K562 (cell line): ENCODE measurements around the gene KIT. TPM values are rescaled to one million over a fixed set of nuclear protein-coding genes. Genes with fewer than 3 reads are reported as not detected.

Source experiments
- BACH1 ChIP-seq: fragments of 200-800 bp; sonication (Bioruptor generic); IDR thresholded peaks from 2 replicates; pipeline ENCODE4 v1.6.1; 2016; ENCODE audit warnings: missing genetic modification characterization, missing compliant biosample characterization
- C11orf30 ChIP-seq: fragments of 450-650 bp; IDR thresholded peaks from 2 replicates; pipeline ENCODE4 v1.6.1; 2016; ENCODE audit warnings: low read depth, mild to moderate bottlenecking
- FOXK2 ChIP-seq, 2 experiments: fragments of 450-650 bp; IDR thresholded peaks in 1 of 2; conservative IDR thresholded peaks in 1 of 2; 2 replicates each; pipeline ENCODE4 v1.6.1; 2016; ENCODE audit warnings: low read depth in 2 of 2, mild to moderate bottlenecking in 1 of 2
- PHF20 ChIP-seq: fragments of 450-650 bp; IDR thresholded peaks from 2 replicates; pipeline ENCODE4 v1.6.1; 2018; ENCODE audit not compliant: partially characterized antibody
- RB1 ChIP-seq: fragments of 450-650 bp; IDR thresholded peaks from 2 replicates; pipeline ENCODE4 v1.6.1; 2017; ENCODE audit warnings: low read depth, mild to moderate bottlenecking
- RBM14 ChIP-seq: fragments of 200-400 bp; formaldehyde crosslinking; IDR thresholded peaks from 2 replicates; pipeline ENCODE4 v1.6.1; 2018; ENCODE audit warnings: low read depth, mild to moderate bottlenecking, low read length, moderate library complexity, borderline replicate concordance; ENCODE audit not compliant: insufficient read depth
- ZNF197 ChIP-seq: fragments of 200-800 bp; sonication (Bioruptor generic); IDR thresholded peaks from 2 replicates; pipeline ENCODE4 v1.6.1; 2016; ENCODE audit warnings: low read depth, missing genetic modification characterization, missing compliant biosample characterization
- ZNF778 ChIP-seq: fragments of 450-650 bp; formaldehyde crosslinking; IDR thresholded peaks from 2 replicates; pipeline ENCODE4 v1.4.0; 2020; ENCODE audit warnings: mild to moderate bottlenecking, moderate library complexity
- polyA plus RNA-seq, 8 experiments: library from polyadenylated mRNA; depleted of rRNA in 4 of 8; stranded (reverse) in 5 of 8; unstranded in 3 of 8; fragments of >200 nt; fragmentation: Nextera tagmentation in 2 of 8; fragmentation: Illumina TruSeq in 1 of 8; extraction: Ambion mirVana in 2 of 8; extraction: Trizol in 1 of 8; gene quantifications; 2 replicates each; pipeline versions ENCODE4 v1.2.1 to v1.2.3, GENCODE V29; 2011 to 2014; ENCODE audit warnings: inconsistent platforms in 1 of 8, missing spikeins in 1 of 8
- total RNA-seq, 7 experiments: library from RNA; depleted of rRNA in 6 of 7; stranded (reverse); fragments of >200 nt in 6 of 7; fragmentation: Illumina TruSeq in 2 of 7; extraction: Trizol in 2 of 7; gene quantifications; 2 replicates each; pipeline versions ENCODE4 v1.2.1 to v1.2.3, GENCODE V29; 2011 to 2021; ENCODE audit warnings: low replicate concordance in 1 of 7
- TF ChIP-seq, protein P1 (sequence below): fragments of 250-450 bp; sonication (Bioruptor Pico); IDR thresholded peaks from 2 replicates; pipeline ENCODE4 v1.4.0; 2020
- TF ChIP-seq, protein P2 (sequence below): fragments of 250-450 bp; sonication (Bioruptor Pico); IDR thresholded peaks from 2 replicates; pipeline ENCODE4 v1.8.0; 2022; ENCODE audit warnings: inconsistent platforms

Gene KIT
- total and polyA plus RNA-seq, 9 of the 15 experiments (the other 6 are each of a cell fraction or from before 2014, with no cell fraction given), result 0.27 to 5.6 (median 0.57) TPM

DNA sequence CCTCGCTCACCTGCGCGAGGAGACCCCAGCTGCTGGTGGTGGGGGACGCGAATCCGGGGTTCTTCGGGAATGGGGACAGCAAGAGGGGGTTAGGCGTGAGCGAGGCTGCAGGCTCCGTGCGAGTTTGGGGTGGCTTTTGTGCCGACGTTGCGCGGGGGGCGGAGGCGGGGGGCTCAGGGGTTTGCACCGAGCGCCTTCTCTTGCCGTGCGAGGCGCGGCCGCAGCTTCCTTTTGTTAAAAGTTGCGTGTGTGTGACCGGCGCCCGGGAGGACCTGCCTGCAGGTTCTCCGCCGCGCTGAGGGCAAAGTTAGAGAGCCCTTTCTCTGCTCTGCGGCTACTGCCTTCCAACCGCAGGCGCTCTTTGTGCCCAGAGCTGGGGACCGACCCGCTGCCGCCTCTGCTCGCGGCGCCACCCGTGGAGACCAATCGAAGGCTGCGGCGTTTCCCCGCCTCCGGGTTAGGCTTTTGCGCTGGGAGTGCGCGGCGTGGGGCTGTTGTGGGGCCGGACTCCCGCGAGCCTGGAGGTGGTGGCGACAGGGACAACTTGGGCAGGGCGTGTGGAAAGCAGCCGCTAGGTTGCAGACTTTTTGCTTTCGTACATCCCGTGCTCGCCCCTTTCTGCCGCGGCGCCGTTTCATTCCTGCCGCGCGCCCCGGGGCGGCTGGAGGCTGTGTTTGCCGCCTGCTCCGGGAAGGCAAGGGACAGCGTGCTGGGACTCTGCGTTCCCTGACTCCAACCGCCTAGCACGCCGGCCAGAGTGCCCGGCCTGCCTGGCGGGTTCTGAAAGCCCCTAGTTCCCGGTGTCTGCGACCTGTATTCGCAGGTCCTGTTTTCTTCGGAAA lies 716 bp downstream of the KIT start (continued):
- TF ChIP-seq, protein P1, sequence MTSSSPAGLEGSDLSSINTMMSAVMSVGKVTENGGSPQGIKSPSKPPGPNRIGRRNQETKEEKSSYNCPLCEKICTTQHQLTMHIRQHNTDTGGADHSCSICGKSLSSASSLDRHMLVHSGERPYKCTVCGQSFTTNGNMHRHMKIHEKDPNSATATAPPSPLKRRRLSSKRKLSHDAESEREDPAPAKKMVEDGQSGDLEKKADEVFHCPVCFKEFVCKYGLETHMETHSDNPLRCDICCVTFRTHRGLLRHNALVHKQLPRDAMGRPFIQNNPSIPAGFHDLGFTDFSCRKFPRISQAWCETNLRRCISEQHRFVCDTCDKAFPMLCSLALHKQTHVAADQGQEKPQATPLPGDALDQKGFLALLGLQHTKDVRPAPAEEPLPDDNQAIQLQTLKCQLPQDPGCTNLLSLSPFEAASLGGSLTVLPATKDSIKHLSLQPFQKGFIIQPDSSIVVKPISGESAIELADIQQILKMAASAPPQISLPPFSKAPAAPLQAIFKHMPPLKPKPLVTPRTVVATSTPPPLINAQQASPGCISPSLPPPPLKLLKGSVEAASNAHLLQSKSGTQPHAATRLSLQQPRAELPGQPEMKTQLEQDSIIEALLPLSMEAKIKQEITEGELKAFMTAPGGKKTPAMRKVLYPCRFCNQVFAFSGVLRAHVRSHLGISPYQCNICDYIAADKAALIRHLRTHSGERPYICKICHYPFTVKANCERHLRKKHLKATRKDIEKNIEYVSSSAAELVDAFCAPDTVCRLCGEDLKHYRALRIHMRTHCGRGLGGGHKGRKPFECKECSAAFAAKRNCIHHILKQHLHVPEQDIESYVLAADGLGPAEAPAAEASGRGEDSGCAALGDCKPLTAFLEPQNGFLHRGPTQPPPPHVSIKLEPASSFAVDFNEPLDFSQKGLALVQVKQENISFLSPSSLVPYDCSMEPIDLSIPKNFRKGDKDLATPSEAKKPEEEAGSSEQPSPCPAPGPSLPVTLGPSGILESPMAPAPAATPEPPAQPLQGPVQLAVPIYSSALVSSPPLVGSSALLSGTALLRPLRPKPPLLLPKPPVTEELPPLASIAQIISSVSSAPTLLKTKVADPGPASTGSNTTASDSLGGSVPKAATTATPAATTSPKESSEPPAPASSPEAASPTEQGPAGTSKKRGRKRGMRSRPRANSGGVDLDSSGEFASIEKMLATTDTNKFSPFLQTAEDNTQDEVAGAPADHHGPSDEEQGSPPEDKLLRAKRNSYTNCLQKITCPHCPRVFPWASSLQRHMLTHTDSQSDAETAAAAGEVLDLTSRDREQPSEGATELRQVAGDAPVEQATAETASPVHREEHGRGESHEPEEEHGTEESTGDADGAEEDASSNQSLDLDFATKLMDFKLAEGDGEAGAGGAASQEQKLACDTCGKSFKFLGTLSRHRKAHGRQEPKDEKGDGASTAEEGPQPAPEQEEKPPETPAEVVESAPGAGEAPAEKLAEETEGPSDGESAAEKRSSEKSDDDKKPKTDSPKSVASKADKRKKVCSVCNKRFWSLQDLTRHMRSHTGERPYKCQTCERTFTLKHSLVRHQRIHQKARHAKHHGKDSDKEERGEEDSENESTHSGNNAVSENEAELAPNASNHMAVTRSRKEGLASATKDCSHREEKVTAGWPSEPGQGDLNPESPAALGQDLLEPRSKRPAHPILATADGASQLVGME (CRISPR knock-in tag), result no peak
- no peak for TF ChIP-seq C11orf30
- peak; percentile 60; the same call in 1 of the 2 replicates for TF ChIP-seq RB1
- no peak for TF ChIP-seq ZNF778 (CRISPR knock-in tag)
- no peak for TF ChIP-seq RBM14
- TF ChIP-seq PHF20, result no peak
- TF ChIP-seq ZNF197 (CRISPR knock-in tag), result no peak
- TF ChIP-seq, protein P2, sequence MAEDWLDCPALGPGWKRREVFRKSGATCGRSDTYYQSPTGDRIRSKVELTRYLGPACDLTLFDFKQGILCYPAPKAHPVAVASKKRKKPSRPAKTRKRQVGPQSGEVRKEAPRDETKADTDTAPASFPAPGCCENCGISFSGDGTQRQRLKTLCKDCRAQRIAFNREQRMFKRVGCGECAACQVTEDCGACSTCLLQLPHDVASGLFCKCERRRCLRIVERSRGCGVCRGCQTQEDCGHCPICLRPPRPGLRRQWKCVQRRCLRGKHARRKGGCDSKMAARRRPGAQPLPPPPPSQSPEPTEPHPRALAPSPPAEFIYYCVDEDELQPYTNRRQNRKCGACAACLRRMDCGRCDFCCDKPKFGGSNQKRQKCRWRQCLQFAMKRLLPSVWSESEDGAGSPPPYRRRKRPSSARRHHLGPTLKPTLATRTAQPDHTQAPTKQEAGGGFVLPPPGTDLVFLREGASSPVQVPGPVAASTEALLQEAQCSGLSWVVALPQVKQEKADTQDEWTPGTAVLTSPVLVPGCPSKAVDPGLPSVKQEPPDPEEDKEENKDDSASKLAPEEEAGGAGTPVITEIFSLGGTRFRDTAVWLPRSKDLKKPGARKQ (CRISPR knock-in tag), result no peak
- no peak for TF ChIP-seq FOXK2 (conservative IDR thresholded peaks at IDR 0.05 in 1 of 2, IDR thresholded peaks at IDR 0.05 in 1 of 2; ENCODE audit: low read depth in 2 of 2)
- no peak for TF ChIP-seq BACH1
